ENCODE measurements around the gene BRINP2. TPM values are rescaled to one million over a fixed set of nuclear protein-coding genes. Genes with fewer than 3 reads are reported as not detected.
A peak's percentile ranks its signal among the peaks of the same experiment; 100 is the strongest.

Gene BRINP2
- total RNA-seq, 1 donor = not detected

- Histone ChIP-seq H3K9me3 (ENCODE audit: low read depth, low read length) (no peaks in the 10 kb centered on the region), H3K27ac (ENCODE audit: low read depth, low read length) (no peak overlapping the region), H3K4me1 (ENCODE audit: insufficient read depth, low read length) (peaks cover 13% of the 10 kb centered on the region), H3K27me3 (ENCODE audit: insufficient read depth, low read length) (peaks cover 5% of the 10 kb centered on the region), H3K79me2 (ENCODE audit: insufficient read depth, low read length) (no peaks in the 10 kb centered on the region), H3K4me2 (ENCODE audit: insufficient read depth, low read length) (no peak overlapping the region), H3K36me3 (ENCODE audit: insufficient read depth, low read length) (no peaks in the 10 kb centered on the region), H3K4me3 (ENCODE audit: insufficient read depth, low read length) (no peak overlapping the region), H2AFZ (ENCODE audit: low read length) (no peak overlapping the region), H4K20me1 (ENCODE audit: insufficient read depth, low read length) (peaks cover 2% of the 10 kb centered on the region)
- no peak for TF ChIP-seq CTCF (IDR thresholded peaks at IDR 0.05; ENCODE audit: extremely low read depth, low read depth, low read length)
- DNase-seq (ENCODE audit: insufficient read length, low spot score, missing footprints) = no peak
Measured at GRCh38 chr1:177270863-177271262, 100.1 kb downstream of the BRINP2 start.

GRCh38 chr1:177273141-177273540, 102.4 kb downstream of the BRINP2 start:
- no peak overlapping the region for H3K4me3 ChIP-seq (ENCODE audit: insufficient read depth, low read length)
- no peak overlapping the region for H3K27ac ChIP-seq (ENCODE audit: low read depth, low read length)
- no peaks in the 10 kb centered on the region for H3K9me3 ChIP-seq (ENCODE audit: low read depth, low read length)
- peaks cover 5% of the 10 kb centered on the region for H3K27me3 ChIP-seq (ENCODE audit: insufficient read depth, low read length)
- H3K79me2 ChIP-seq (ENCODE audit: insufficient read depth, low read length) = no peaks in the 10 kb centered on the region
- peaks cover 13% of the 10 kb centered on the region for H3K4me1 ChIP-seq (ENCODE audit: insufficient read depth, low read length)
- no peak overlapping the region for H2AFZ ChIP-seq (ENCODE audit: low read length)
- H4K20me1 ChIP-seq (ENCODE audit: insufficient read depth, low read length) = peaks cover 2% of the 10 kb centered on the region
- H3K36me3 ChIP-seq (ENCODE audit: insufficient read depth, low read length) = no peaks in the 10 kb centered on the region
- no peak overlapping the region for H3K4me2 ChIP-seq (ENCODE audit: insufficient read depth, low read length)
- DNase-seq (ENCODE audit: insufficient read length, low spot score, missing footprints) = no peak
- no peak for TF ChIP-seq CTCF (IDR thresholded peaks at IDR 0.05; ENCODE audit: extremely low read depth, low read depth, low read length)

- no peaks in the 10 kb centered on the region for H3K9me3 ChIP-seq (ENCODE audit: low read depth, low read length)
- H3K4me1 ChIP-seq (ENCODE audit: insufficient read depth, low read length) = peaks cover 13% of the 10 kb centered on the region
- no peak overlapping the region for H2AFZ ChIP-seq (ENCODE audit: low read length)
- peak; percentile 58 for DNase-seq (ENCODE audit: insufficient read length, low spot score, missing footprints)
- no peaks in the 10 kb centered on the region for H3K79me2 ChIP-seq (ENCODE audit: insufficient read depth, low read length)
- H3K4me2 ChIP-seq (ENCODE audit: insufficient read depth, low read length) = peak overlapping the region; percentile 44
- TF ChIP-seq CTCF (IDR thresholded peaks at IDR 0.05; ENCODE audit: extremely low read depth, low read depth, low read length) = no peak
- no peak overlapping the region for H3K27ac ChIP-seq (ENCODE audit: low read depth, low read length)
- no peaks in the 10 kb centered on the region for H3K36me3 ChIP-seq (ENCODE audit: insufficient read depth, low read length)
- no peaks in the 10 kb centered on the region for H3K27me3 ChIP-seq (ENCODE audit: insufficient read depth, low read length)
- no peak overlapping the region for H3K4me3 ChIP-seq (ENCODE audit: insufficient read depth, low read length)
- H4K20me1 ChIP-seq (ENCODE audit: insufficient read depth, low read length) = peaks cover 2% of the 10 kb centered on the region
Measured at GRCh38 chr1:177274687-177275211, 104.0 kb downstream of the BRINP2 start.

- Histone ChIP-seq H3K4me2 (ENCODE audit: insufficient read depth, low read length) (no peak overlapping the region), H3K36me3 (ENCODE audit: insufficient read depth, low read length) (no peaks in the 10 kb centered on the region), H3K4me1 (ENCODE audit: insufficient read depth, low read length) (peaks cover 13% of the 10 kb centered on the region), H3K9me3 (ENCODE audit: low read depth, low read length) (no peaks in the 10 kb centered on the region), H3K4me3 (ENCODE audit: insufficient read depth, low read length) (no peak overlapping the region), H3K27me3 (ENCODE audit: insufficient read depth, low read length) (no peaks in the 10 kb centered on the region), H2AFZ (ENCODE audit: low read length) (no peak overlapping the region), H3K79me2 (ENCODE audit: insufficient read depth, low read length) (no peaks in the 10 kb centered on the region), H4K20me1 (ENCODE audit: insufficient read depth, low read length) (peaks cover 2% of the 10 kb centered on the region), H3K27ac (ENCODE audit: low read depth, low read length) (no peak overlapping the region)
- DNase-seq (ENCODE audit: insufficient read length, low spot score, missing footprints) = no peak
- TF ChIP-seq CTCF (IDR thresholded peaks at IDR 0.05; ENCODE audit: extremely low read depth, low read depth, low read length) = no peak
Measured at GRCh38 chr1:177275736-177276135, 105.0 kb downstream of the BRINP2 start.

Data from osteoblast (primary cell).